GM10248 (cell line): ENCODE results near the gene DNM1.
"Not testable (repeated sequence)": the region's sequence is repeated elsewhere in the genome, so short reads cannot be mapped to it uniquely, and the experiment has no call there.

Experiments used
- CTCF ChIA-PET: fragments of 300-600 bp; sonication (Branson Sonifier 250); formaldehyde crosslinking; extraction: SDS; loops from one replicate; lab custom pipeline; 2021; ENCODE audit warnings: antibody characterized with exemption; lab: Yijun Ruan, JAX
- POLR2A ChIA-PET: fragments of 350-650 bp; sonication (Branson Sonifier 250); formaldehyde crosslinking; extraction: SDS; loops from one replicate; lab custom pipeline; 2020; ENCODE audit warnings: antibody characterized with exemption; lab: Yijun Ruan, JAX
- DNase-seq: peaks from one replicate; pipeline ENCODE4 v3.0.0; 2012; ENCODE audit errors: extremely low spot score
- TF ChIP-seq, protein P1 (sequence below): IDR thresholded peaks from 2 replicates; pipeline ENCODE4 v1.5.1; 2012; ENCODE audit warnings: mild to moderate bottlenecking, low read depth; ENCODE audit errors: extremely low read depth, missing control alignments, control extremely low read depth

The DNM1 gene

DNA sequence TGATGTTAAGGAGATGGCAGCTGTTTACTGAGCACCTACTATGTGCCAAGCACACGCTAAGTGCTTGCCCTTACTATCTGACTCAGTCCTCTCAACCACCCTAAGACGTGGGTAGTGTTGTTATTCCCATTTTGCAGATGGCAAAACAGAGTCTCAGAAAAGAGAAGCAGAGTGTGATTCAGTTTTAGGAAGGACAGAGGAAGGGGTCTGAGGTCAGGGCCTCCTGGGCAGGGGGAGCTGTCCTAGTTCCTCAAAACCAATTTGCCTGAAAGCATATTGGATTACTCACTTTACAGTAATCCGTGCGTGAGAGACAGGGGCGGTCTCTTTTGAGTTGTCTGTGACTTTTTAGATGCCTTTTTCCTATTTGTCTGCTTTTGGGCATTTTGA is 23.2 kb downstream of the DNM1 start:
- ChIA-PET CTCF (no interaction called here), POLR2A (no interaction called here)
- TF ChIP-seq, protein P1, sequence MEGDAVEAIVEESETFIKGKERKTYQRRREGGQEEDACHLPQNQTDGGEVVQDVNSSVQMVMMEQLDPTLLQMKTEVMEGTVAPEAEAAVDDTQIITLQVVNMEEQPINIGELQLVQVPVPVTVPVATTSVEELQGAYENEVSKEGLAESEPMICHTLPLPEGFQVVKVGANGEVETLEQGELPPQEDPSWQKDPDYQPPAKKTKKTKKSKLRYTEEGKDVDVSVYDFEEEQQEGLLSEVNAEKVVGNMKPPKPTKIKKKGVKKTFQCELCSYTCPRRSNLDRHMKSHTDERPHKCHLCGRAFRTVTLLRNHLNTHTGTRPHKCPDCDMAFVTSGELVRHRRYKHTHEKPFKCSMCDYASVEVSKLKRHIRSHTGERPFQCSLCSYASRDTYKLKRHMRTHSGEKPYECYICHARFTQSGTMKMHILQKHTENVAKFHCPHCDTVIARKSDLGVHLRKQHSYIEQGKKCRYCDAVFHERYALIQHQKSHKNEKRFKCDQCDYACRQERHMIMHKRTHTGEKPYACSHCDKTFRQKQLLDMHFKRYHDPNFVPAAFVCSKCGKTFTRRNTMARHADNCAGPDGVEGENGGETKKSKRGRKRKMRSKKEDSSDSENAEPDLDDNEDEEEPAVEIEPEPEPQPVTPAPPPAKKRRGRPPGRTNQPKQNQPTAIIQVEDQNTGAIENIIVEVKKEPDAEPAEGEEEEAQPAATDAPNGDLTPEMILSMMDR, result no peak
- no peak for DNase-seq

DNA sequence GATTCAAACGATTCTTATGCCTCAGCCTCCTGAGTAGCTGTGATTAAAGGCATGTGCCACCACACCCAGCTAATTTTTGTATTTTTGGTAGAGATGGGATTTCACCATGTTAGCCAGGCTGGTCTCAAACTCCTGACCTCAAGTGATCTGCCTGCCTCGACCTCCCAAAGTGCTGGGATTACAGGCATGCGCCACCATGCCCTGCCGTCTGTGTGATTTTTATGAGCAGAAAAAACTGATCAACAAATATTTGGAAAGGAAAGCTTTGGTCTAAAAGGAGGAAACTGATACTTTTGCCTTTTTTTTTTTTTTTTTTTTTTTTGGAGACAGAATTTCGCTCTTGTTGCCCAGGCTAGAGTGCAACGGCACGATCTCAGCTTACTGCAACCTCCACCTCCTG is 27.7 kb downstream of the DNM1 start:
- CTCF ChIA-PET, result interaction anchor here (1.1 to 1.2 kb wide), 2 partner anchors 9 to 24 kb away, joined by 3 to 4 read pairs; no protein-coding TSS in a partner anchor
- POLR2A ChIA-PET, DNase-seq: not testable (repeated sequence)

DNA sequence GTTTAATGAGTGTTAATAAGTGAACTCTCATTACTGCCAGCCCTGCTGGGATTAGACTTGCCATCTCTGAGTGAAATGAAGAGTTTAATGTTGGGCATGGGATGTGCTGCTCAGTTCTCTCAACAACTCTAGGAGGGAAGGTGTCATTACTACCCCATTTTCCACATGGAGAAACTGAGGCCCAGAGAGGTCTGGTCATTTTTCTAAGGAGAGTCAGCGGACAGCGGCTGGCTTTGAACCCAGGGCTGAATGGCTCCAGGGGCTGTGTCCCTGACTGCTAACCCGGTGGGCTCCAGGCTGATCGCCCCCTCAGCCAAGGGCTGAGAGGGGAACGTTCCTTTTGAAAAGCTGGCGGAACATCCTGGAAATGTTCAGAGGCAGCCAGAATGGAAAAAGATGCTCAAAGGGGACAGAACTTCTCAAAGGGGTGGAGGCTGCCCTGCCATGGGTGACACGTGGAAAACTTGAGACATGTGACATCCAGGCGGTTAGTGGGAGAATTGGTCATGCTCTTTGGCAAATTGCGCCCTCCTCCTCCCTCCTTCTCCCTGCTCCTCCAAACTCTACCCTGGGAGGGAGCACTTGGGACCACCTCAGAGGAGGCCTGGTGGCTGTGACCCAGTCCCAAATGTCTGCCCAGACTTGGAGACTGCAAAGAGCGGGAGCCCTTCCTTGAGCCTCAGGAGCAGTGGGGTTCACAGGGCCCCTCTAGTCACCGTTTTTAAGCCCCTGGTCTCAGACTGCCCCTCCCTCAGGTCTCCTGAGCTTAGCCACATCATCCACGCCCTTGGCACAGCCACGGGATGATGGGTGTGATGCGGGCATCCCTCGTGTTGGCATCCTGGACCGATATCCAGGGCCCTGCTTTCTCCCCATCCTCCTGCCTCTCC is 28.7 kb downstream of the DNM1 start:
- TF ChIP-seq, protein P1, result no peak
- ChIA-PET POLR2A (no interaction called here), CTCF (interaction anchor here (1.2 kb wide), 1 partner anchor 23 kb away, joined by 3 read pairs; no protein-coding TSS in a partner anchor)
- DNase-seq, result no peak

DNA sequence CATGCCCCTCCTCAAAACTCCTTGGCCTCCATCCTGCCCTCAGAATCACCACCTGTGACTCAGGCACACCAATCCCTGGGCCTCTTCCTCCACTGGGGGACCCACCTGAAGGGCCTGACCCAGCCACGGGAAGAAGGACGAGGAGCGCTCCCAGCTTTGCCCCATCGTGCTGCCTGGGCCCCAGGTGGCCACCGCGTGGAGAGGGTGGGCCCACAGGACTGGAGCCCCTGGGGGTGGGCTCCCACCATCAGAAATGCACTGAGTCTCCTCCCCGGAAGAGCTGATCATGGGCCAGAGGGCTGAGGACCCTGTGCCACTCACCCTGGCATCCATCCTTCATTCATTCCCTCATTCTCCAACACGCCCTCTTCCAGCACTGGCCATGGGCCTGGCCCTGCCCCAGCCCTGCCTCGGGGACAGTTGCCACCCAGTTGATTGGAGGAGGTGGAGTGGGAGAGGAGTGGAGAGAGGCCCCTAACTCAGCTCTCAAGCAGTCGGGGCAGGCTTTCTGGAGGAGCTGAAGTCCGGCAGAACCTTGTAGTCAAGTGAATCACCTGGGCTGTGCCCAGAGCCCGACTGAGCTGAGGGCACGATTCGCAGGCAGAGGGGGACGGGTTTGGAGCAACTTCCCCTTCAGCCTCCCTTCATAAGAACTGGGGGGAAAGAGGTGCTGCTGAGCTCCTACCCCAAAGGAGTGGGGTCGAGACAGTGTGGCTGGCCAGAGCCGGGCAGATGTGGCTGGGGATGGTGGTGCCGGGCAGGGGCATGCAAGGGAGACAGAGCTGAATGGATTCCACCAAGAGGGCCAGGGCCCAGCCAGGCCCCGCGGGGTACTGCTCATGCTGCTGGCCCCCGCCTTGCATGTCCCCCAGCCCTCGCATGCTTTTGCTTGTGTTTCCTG is 29.6 kb downstream of the DNM1 start:
- DNase-seq, result no peak
- ChIA-PET CTCF (interaction anchor here (0.9 kb wide), 1 partner anchor 8 kb away, joined by 4 read pairs; no protein-coding TSS in a partner anchor), POLR2A (no interaction called here)
- TF ChIP-seq, protein P1, result no peak

DNA sequence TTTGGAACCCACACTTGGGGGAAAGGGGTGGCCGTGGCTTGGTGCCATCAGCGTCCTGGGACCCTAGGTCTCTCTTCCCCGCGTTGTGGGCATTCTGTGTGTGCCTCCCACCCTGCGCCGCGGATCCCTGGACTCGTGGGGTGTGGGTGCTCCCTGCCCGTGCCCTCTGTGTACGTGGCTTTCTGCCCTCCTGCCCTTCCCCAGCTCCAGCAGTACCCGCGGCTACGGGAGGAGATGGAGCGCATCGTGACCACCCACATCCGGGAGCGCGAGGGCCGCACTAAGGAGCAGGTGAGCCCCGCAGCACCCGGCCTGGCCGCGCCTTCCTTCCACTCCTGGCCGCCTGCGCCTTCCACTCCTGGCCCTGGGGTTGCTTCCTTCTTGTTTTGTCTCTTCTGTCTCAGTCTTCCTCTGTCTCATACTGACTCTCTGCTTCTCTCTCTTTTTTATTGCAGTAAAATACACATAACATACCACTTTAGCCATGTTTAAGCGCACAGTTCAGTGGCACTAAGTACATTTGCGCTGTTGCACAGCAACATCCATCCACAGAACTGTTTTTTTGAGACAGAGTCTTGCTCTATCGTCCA is 30.7 kb downstream of the DNM1 start:
- TF ChIP-seq, protein P1, result no peak
- CTCF ChIA-PET, result no interaction called here
- no peak for DNase-seq
- POLR2A ChIA-PET, result no interaction called here

DNA sequence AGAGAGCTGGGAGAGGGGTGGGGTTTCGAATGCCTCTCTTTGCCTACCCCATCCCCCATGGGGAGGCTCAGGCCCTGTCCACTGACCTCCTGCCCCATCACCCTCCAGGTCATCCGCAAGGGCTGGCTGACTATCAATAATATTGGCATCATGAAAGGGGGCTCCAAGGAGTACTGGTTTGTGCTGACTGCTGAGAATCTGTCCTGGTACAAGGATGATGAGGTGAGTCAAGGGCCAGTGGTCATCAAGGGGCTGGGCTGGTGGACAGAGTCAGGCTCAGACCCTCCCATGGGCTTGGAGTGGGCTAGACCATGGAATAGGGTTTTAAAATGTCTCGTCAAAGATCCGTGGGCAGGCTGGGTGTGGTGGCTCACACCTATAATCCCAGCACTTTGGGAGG is 38.9 kb downstream of the DNM1 start:
- DNase-seq, result no peak
- TF ChIP-seq, protein P1, result no peak
- CTCF ChIA-PET, result interaction anchor here (1.4 to 2.4 kb wide), 3 partner anchors 13 to 120 kb away, joined by 4 to 8 read pairs (median 5); no protein-coding TSS in a partner anchor
- POLR2A ChIA-PET, result no interaction called here
